Keratinocyte (primary cell): ENCODE measurements around the gene FAM204A. TPM values are rescaled to one million over a fixed set of nuclear protein-coding genes. Genes with fewer than 3 reads are reported as not detected.

ENCODE experiments used
- DNase-seq: peaks from one replicate; pipeline ENCODE4 v3.0.0-alpha.2; 2011; ENCODE audit warnings: low read depth, missing footprints, low spot score
- FAIRE-seq: peaks from 2 replicates; lab custom pipeline; 2011; peaks lifted over from hg19 to GRCh38; lab: Jason Lieb, UNC
- H2AFZ ChIP-seq: 2 replicates; pipeline ENCODE4 v1.6.0; 2012; ENCODE audit warnings: low read length, control low read depth, inconsistent platforms; ENCODE audit not compliant: control insufficient read depth
- H3K27ac ChIP-seq: 2 replicates; pipeline ENCODE4 v1.5.1; 2011; ENCODE audit warnings: low read length; ENCODE audit not compliant: control insufficient read depth, insufficient read depth
- H3K27me3 ChIP-seq: 3 replicates; pipeline ENCODE4 v1.6.0; 2011; ENCODE audit warnings: low read length; ENCODE audit not compliant: control insufficient read depth, insufficient read depth; ENCODE audit errors: extremely low read depth
- H3K36me3 ChIP-seq, 2 experiments: 2 replicates in 1 of 2; 3 replicates in 1 of 2; pipeline ENCODE4 v1.5.1; 2011; ENCODE audit warnings: low read length in 2 of 2, mild to moderate bottlenecking in 1 of 2; ENCODE audit not compliant: control insufficient read depth in 2 of 2, insufficient read depth in 2 of 2; ENCODE audit errors: extremely low read depth in 1 of 2
- H3K4me1 ChIP-seq: 3 replicates; pipeline ENCODE4 v1.5.1; 2011; ENCODE audit warnings: low read length; ENCODE audit not compliant: control insufficient read depth, insufficient read depth; ENCODE audit errors: extremely low read depth
- H3K4me2 ChIP-seq: 3 replicates; pipeline ENCODE4 v1.6.0; 2011; ENCODE audit warnings: low read depth, low read length; ENCODE audit not compliant: control insufficient read depth, insufficient read depth; ENCODE audit errors: extremely low read depth
- H3K4me3 ChIP-seq, 3 experiments: fragments of 200-600 bp in 1 of 3; sonication (generic) in 1 of 3; 2 replicates in 2 of 3; 3 replicates in 1 of 3; pipeline ENCODE4 v1.5.1; 2011 to 2016; ENCODE audit warnings: low read length in 3 of 3, mild to moderate bottlenecking in 3 of 3, control low read depth in 2 of 3, inconsistent platforms in 1 of 3, low read depth in 1 of 3, mixed read lengths in 1 of 3, mixed run types in 1 of 3, moderate library complexity in 1 of 3; ENCODE audit not compliant: control insufficient read depth in 2 of 3, insufficient read depth in 2 of 3; ENCODE audit errors: extremely low read depth in 1 of 3
- H3K79me2 ChIP-seq: 2 replicates; pipeline ENCODE4 v1.6.0; 2012; ENCODE audit warnings: low read length; ENCODE audit not compliant: control insufficient read depth, insufficient read depth
- H3K9ac ChIP-seq: 3 replicates; pipeline ENCODE4 v1.6.0; 2011; ENCODE audit warnings: low read length; ENCODE audit not compliant: control insufficient read depth, insufficient read depth; ENCODE audit errors: extremely low read depth
- H3K9me1 ChIP-seq: 3 replicates; pipeline ENCODE4 v1.6.0; 2011; ENCODE audit warnings: low read length; ENCODE audit not compliant: control insufficient read depth, insufficient read depth; ENCODE audit errors: extremely low read depth
- H3K9me3 ChIP-seq: 2 replicates; pipeline ENCODE4 v1.5.1; 2012; ENCODE audit warnings: low read depth, low read length; ENCODE audit not compliant: control insufficient read depth
- H4K20me1 ChIP-seq: 3 replicates; pipeline ENCODE4 v1.6.0; 2011; ENCODE audit warnings: low read length; ENCODE audit not compliant: control insufficient read depth, insufficient read depth; ENCODE audit errors: extremely low read depth
- EZH2 ChIP-seq: IDR thresholded peaks from one replicate; pipeline ENCODE4 v1.6.1; 2012; ENCODE audit warnings: inconsistent platforms, mild to moderate bottlenecking, low read length, moderate library complexity
- dilution Hi-C: fragments of 300-500 bp; cut with MboI; formaldehyde crosslinking; loops from one replicate; pipeline ENCODE4 v1.7.0; 2020; ENCODE audit warnings: low sequenced_read_pairs; ENCODE audit not compliant: extremely low pct_ligation_motif_present
- polyA plus RNA-seq, 5 experiments: library from polyadenylated mRNA; depleted of rRNA in 3 of 5; stranded (reverse) in 3 of 5; stranded (forward) in 1 of 5; unstranded in 1 of 5; fragments of >200 nt; gene quantifications; 1 replicate in 1 of 5; 2 replicates in 3 of 5; 3 replicates in 1 of 5; pipeline versions ENCODE4 v1.2.1 to v1.2.3, GENCODE V29; 2011 to 2012; ENCODE audit warnings: missing spikeins in 2 of 5, low read depth in 1 of 5, low replicate concordance in 1 of 5
- TF ChIP-seq, protein P1 (sequence below), 3 experiments: IDR thresholded peaks in 1 of 3; conservative IDR thresholded peaks in 1 of 3; optimal IDR thresholded peaks in 1 of 3; 2 replicates in 2 of 3; 3 replicates in 1 of 3; pipeline versions ENCODE3 to v1.5.1; 2011; ENCODE audit warnings: low read length in 3 of 3, mild to moderate bottlenecking in 3 of 3, moderate library complexity in 2 of 3, control low read depth in 1 of 3, inconsistent platforms in 1 of 3; ENCODE audit not compliant: insufficient read depth in 2 of 3; ENCODE audit errors: extremely low read depth in 1 of 3

Gene FAM204A
- polyA plus RNA-seq, 1 donor (not counting 4 experiments of a cell fraction or from before 2014, with no cell fraction given): 38.6 TPM

DNA sequence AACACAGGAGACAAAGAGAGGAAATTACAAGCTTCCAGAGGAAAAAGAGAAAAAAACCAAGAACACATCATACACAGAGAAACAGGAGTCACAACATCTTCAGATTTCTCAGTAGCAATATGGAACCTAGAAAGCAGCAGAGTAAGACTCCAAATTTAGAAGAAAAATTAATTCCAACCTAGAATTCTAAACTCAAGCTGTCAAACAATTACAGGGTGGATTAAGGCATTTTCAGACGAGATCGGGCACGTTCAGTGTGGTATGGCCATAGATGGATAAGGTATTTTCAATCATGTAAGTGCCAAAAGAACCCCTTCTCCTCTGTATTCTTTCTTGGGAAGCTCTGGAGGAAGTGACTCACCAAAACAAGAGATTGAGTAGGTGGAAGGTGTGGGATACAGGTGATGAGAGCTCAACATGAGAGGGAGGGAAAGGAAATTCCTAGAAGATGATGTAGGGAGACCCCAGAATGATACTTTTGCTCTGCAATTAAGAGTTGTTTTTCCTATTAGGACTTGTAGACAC lies 51.6 kb downstream of the FAM204A start:
- DNase-seq: peak; percentile 75
- no peaks in the 10 kb centered on the region for H3K9me1 ChIP-seq
- H3K9me3 ChIP-seq: peaks cover 3% of the 10 kb centered on the region
- H3K4me2 ChIP-seq: peak overlapping the region; percentile 36
- dilution Hi-C loops: no loop called here
- H3K27ac ChIP-seq: peak overlapping the region; percentile 22
- peak; percentile 84 for FAIRE-seq
- no peaks in the 10 kb centered on the region for H4K20me1 ChIP-seq
- H3K9ac ChIP-seq: no peak overlapping the region
- H3K79me2 ChIP-seq: no peaks in the 10 kb centered on the region
- no peaks in the 10 kb centered on the region for H3K27me3 ChIP-seq
- no peak for TF ChIP-seq EZH2
- TF ChIP-seq, protein P1, sequence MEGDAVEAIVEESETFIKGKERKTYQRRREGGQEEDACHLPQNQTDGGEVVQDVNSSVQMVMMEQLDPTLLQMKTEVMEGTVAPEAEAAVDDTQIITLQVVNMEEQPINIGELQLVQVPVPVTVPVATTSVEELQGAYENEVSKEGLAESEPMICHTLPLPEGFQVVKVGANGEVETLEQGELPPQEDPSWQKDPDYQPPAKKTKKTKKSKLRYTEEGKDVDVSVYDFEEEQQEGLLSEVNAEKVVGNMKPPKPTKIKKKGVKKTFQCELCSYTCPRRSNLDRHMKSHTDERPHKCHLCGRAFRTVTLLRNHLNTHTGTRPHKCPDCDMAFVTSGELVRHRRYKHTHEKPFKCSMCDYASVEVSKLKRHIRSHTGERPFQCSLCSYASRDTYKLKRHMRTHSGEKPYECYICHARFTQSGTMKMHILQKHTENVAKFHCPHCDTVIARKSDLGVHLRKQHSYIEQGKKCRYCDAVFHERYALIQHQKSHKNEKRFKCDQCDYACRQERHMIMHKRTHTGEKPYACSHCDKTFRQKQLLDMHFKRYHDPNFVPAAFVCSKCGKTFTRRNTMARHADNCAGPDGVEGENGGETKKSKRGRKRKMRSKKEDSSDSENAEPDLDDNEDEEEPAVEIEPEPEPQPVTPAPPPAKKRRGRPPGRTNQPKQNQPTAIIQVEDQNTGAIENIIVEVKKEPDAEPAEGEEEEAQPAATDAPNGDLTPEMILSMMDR (optimal IDR thresholded peaks at IDR 0.05 in 1 of 3, IDR thresholded peaks at IDR 0.05 in 1 of 3, conservative IDR thresholded peaks at IDR 0.05 in 1 of 3; ENCODE audit: extremely low read depth in 1 of 3, insufficient read depth in 2 of 3, low read length in 3 of 3): no peak
- H2AFZ ChIP-seq: peak overlapping the region; percentile 34
- H3K4me1 ChIP-seq: peaks cover 13% of the 10 kb centered on the region
- no peaks in the 10 kb centered on the region for H3K36me3 ChIP-seq
- no peak overlapping the region for H3K4me3 ChIP-seq

DNA sequence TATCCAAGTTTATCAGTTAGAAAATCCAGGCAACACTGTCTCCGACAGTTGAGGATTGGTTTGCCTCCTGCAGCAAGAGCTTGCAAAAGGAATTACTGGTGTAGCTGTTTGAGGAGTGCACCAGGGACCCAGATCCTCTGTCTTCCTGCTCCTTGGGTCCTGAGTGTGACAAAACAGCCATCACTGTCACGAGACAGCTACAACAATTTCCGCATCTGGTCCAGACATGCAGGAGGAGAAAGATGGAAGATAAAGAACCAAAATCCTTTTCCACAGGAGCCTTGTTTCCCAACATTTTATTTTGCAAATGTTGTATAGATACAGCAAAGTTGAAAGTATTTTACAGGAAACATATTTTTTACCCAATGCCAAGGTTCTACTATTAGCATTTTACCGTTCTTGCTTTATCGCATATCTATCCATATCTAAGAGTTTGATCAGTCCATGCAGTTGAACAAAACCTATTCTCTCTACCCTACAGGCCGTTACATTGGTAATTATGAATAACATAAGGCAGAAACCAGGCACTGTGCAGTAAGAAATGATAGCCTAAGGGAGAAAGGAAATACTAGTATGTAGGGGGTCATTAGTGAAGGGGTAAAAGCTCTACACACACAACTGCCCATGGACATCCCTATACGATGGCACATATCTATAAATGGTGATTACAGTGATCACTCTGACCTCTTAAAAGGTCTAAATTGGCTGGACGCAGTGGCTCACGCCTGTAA lies 54.9 kb downstream of the FAM204A start:
- Histone ChIP-seq H3K36me3 (no peaks in the 10 kb centered on the region), H3K4me3 (no peak overlapping the region), H3K27ac (no peak overlapping the region), H3K4me2 (no peak overlapping the region), H3K79me2 (no peaks in the 10 kb centered on the region), H3K9me1 (no peaks in the 10 kb centered on the region), H3K4me1 (peaks cover 13% of the 10 kb centered on the region), H3K9ac (no peak overlapping the region), H4K20me1 (no peaks in the 10 kb centered on the region), H2AFZ (no peak overlapping the region), H3K9me3 (peaks cover 3% of the 10 kb centered on the region), H3K27me3 (no peaks in the 10 kb centered on the region)
- FAIRE-seq: no peak
- dilution Hi-C loops: no loop called here
- DNase-seq: no peak
- TF ChIP-seq, protein P1 (optimal IDR thresholded peaks at IDR 0.05 in 1 of 3, IDR thresholded peaks at IDR 0.05 in 1 of 3, conservative IDR thresholded peaks at IDR 0.05 in 1 of 3; ENCODE audit: extremely low read depth in 1 of 3, insufficient read depth in 2 of 3, low read length in 3 of 3): no peak
